GM21447 (cell line): ENCODE results near the gene DDX60.
"Not testable (repeated sequence)": the region's sequence is repeated elsewhere in the genome, so short reads cannot be mapped to it uniquely, and the experiment has no call there.

ENCODE experiments used
- ATAC-seq: cut with Tn5 transposase; IDR thresholded peaks from one replicate; pipeline ENCODE4 v1.9.1; 2021; ENCODE audit not compliant: unreplicated experiment

The DDX60 gene

GRCh38 chr4:168218645-168219044 is 99.9 kb downstream of the DDX60 start:
- ATAC-seq: no peak

GRCh38 chr4:168213511-168213910 is 105.0 kb downstream of the DDX60 start:
- not testable (repeated sequence) for ATAC-seq

- no peak for ATAC-seq
These were observed 105.9 kb downstream of the DDX60 start for GRCh38 chr4:168212656-168213055.

- no peak for ATAC-seq
These were observed 109.5 kb downstream of the DDX60 start for GRCh38 chr4:168208957-168209614.

- ATAC-seq: no peak
These were observed 115.2 kb downstream of the DDX60 start for GRCh38 chr4:168203233-168203911.

- no peak for ATAC-seq
These were observed 117.9 kb downstream of the DDX60 start for GRCh38 chr4:168200685-168201084.

GRCh38 chr4:168199260-168199957 is 119.1 kb downstream of the DDX60 start:
- ATAC-seq: no peak

- ATAC-seq: no peak
These were observed 120.6 kb downstream of the DDX60 start for GRCh38 chr4:168197926-168198325.

GRCh38 chr4:168188754-168189153 is 129.8 kb downstream of the DDX60 start:
- peak; percentile 86 for ATAC-seq

GRCh38 chr4:168183717-168184571 is 134.6 kb downstream of the DDX60 start:
- ATAC-seq: no peak

GRCh38 chr4:168177546-168178149 is 140.9 kb downstream of the DDX60 start:
- no peak for ATAC-seq

GRCh38 chr4:168174308-168174707 is 144.2 kb downstream of the DDX60 start:
- ATAC-seq: no peak

- ATAC-seq: no peak
These were observed 150.8 kb downstream of the DDX60 start for GRCh38 chr4:168167714-168168284.
